GM12865 (cell line): Measurements from ENCODE around the gene GNB1.

ENCODE experiments used
- DNase-seq: peaks from one replicate; pipeline ENCODE4 v3.0.0; 2010; ENCODE audit warnings: low read depth
- H3K4me3 ChIP-seq: 2 replicates; pipeline ENCODE4 v1.5.1; 2011; ENCODE audit warnings: mild to moderate bottlenecking, low read depth, low read length, control low read depth
- CTCF ChIP-seq: IDR thresholded peaks from 2 replicates; pipeline ENCODE4 v1.5.1; 2011; ENCODE audit warnings: low read length, control low read depth, low read depth, inconsistent platforms; ENCODE audit not compliant: insufficient read depth; ENCODE audit errors: missing control alignments

GNB1 gene

GRCh38 chr1:1796466-1796865 lies 94.4 kb downstream of the GNB1 start:
- DNase-seq = no peak
- TF ChIP-seq CTCF = peak; percentile 19
- H3K4me3 ChIP-seq = no peak overlapping the region

DNA sequence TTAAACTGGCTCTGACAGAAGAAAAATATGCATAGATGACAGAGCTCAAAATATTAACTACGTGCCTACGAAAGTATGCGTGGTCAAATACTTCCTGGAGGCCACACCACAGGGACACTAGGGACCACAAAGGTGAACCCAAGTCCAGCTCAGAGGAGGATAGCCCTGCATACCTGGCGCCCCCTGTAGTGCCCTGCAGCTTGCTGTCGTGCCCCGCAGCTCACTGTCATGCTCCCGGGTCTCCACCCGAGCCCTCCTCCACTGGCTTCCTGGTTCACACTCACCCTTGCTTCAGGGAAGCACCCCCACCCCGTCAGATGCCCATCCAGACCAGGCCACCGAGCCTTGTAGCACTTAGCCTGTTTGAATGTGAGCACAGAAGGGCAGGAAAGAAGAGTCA lies 95.9 kb downstream of the GNB1 start:
- no peak for TF ChIP-seq CTCF
- DNase-seq = no peak
- no peak overlapping the region for H3K4me3 ChIP-seq

DNA sequence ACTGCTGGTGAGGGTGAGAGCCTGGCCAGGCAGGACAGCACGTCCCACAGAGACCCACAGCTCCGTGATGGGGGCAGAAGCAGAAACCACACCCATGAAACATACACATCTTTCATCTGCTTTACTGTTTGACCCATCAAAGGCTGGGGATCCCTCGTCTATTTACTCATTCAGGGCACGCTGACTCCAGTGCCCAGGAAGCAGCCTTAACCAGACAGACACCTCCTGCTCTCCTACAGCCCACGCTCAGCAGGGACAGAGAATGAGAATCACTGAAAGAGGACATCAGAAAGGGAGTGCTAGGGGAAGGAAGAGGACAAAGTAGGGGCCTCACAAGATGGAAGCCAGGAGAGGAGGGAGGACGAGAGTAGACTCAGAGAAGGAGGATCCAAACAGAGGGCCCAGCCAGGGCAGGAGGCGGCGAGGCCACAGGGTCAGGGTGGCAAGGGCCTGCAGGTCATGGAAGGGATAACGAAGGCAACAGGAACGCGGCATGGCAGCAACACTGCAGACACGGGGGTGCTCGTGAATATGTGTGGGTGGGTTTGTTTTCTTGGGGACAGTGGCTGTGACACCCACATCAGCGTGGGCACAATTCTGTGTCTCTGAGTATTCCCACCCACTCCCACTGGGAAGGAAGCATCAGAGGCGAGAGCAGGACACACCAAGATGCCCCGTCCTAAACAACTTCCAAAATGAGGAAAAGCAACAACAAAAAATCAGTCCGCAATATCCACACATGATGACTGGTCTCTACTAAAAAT lies 97.2 kb downstream of the GNB1 start:
- no peak for TF ChIP-seq CTCF
- H3K4me3 ChIP-seq = no peak overlapping the region
- no peak for DNase-seq

DNA sequence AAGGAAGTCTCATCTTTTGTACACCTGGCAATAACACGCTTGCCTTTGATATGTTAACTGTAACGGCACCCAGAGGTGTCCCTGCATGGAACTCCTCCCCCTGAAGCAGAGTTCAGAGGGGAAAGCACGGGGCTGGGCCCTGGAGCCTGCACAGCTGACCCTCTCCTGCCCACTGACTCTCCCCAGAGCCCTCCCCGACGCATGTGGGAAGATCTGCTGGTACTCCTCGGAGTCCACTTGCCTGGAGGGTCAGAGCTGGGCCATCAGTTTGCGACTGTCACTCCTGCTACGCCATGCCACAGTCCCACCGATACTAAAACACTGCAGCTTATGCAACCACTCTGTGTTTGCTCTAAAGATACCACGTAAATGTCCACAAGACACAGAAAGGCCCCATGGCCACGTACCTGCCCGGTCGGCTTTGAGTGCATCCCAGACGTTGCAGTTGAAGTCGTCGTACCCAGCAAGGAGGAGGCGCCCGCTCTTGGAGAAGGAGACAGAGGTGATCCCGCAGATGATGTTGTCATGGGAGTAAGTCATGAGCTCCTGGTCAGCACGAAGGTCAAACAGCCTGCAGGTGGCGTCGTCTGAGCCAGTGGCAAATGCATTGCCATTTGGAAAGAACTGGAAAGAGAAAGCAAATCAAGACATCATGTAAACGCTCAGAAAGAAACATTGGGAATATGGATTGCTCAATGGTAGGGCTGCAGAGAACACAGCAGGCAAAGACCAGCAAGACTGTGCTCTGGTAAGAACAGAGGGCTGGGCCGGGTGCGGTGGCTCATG lies 102.0 kb downstream of the GNB1 start:
- DNase-seq = peak; percentile 41
- no peak overlapping the region for H3K4me3 ChIP-seq
- TF ChIP-seq CTCF = peak; percentile 44

DNA sequence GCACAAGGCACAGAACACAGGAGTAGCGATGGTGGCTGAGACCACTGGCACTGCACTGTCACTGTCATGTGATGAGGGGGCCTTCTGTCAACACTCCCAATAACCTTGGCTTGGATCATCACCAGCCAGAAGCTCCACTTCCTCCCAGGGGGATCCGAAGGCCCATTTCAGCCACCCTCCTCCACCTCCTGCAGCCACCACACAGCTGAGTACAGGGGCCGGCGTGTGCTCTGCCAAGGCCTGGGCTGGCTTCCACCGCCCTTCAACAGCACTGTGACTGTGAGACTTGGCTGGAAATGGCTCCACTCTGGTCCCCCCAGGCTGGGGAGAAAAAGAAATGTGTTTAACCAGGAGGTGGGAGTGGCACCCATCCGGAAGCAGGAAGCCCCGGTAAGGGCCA lies 102.8 kb downstream of the GNB1 start:
- TF ChIP-seq CTCF = no peak
- no peak overlapping the region for H3K4me3 ChIP-seq
- no peak for DNase-seq

DNA sequence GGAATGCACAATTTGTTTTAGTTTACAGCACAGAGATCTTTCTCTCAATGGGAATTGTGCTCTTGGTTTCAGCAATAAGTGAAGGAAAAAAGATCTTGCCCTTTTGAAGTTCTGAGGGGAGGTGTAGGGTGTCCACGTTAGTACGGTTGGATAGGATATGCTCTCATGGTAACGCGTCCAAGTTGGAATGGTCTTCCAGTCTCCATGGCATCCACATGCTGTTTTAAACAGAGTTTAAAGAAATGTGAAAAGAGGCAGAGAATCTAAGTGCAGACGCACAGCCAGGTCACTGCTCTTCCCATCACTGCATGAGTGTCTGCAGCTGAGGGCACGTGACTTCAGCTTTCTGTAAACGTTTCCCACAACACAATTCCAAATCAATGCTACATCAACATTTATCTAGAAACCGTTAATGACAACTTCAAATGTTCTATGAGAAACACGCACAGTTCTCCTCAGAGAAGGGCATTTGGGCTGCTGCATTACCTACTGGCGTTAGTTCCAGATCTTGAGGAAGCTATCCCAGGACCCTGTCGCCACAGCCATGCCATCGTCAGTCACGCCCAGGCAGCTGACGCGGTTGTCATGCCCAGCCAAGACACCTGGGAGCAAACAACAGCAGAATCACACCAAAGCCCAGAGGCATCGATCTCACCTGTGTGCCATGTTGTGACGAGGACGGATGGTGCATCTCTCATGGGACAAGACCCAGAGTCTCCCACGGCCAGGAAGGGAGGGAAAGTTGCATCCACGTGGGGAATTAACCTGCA lies 103.9 kb downstream of the GNB1 start:
- TF ChIP-seq CTCF = no peak
- no peak overlapping the region for H3K4me3 ChIP-seq
- no peak for DNase-seq
